HG03025 (cell line): ENCODE measurements around the gene TOMM20L.

Experiments used
- ATAC-seq: cut with Tn5 transposase; IDR thresholded peaks from one replicate; pipeline ENCODE4 v1.9.1; 2021; ENCODE audit warnings: mild to moderate bottlenecking, moderate library complexity; ENCODE audit not compliant: unreplicated experiment, low FRiP score

Gene TOMM20L

GRCh38 chr14:58426670-58427280 lies 31.0 kb downstream of the TOMM20L start:
- ATAC-seq, result peak; percentile 38

GRCh38 chr14:58427281-58428117 lies 31.8 kb downstream of the TOMM20L start, which contains the start of the genes KIAA0586 and TIMM9:
TSS of gene KIAA0586 (plus strand) at chr14:58427719. CDS start at chr14:58428265, 546 bp downstream.
TSS of gene TIMM9 (minus strand) at chr14:58427531. CDS start at chr14:58411945, 15,586 bp downstream.
- ATAC-seq, result peak; percentile 87

GRCh38 chr14:58428118-58428683 lies 32.5 kb downstream of the TOMM20L start:
- no peak for ATAC-seq

- ATAC-seq, result no peak
These were observed 34.4 kb downstream of the TOMM20L start for GRCh38 chr14:58430156-58430555.

GRCh38 chr14:58439476-58439875 lies 43.7 kb downstream of the TOMM20L start:
- no peak for ATAC-seq

- ATAC-seq, result no peak
These were observed 48.9 kb downstream of the TOMM20L start for GRCh38 chr14:58444627-58445026.

- no peak for ATAC-seq
These were observed 60.0 kb downstream of the TOMM20L start for GRCh38 chr14:58455593-58456265.
